NAMALWA (cell line): ENCODE measurements around the gene DOCK9.
"Not testable (repeated sequence)": the region's sequence is repeated elsewhere in the genome, so short reads cannot be mapped to it uniquely, and the experiment has no call there.

Experiments used
- DNase-seq: peaks from one replicate; pipeline ENCODE4 v3.0.0-alpha.2; 2015; ENCODE audit warnings: low spot score

The DOCK9 gene

DNA sequence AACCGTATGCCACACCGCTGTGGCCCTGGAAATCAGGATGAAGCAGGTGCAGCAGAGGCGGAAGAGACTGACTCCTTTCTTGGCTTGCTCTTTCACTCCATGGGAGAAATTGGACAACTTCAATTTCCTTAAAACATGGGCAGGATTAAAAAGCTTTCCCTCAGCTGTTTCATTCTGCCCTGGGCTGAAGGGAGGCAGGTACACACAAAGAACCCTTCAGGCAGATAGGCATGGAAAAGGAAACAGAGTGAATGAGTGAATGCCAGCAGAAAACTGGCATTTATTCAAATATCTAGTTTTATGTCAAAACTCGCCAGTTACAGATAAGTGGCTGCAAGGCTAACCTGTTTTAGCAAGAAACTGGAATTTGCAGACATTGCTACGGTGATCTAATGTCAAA lies 154.4 kb downstream of the DOCK9 start:
- no peak for DNase-seq

DNA sequence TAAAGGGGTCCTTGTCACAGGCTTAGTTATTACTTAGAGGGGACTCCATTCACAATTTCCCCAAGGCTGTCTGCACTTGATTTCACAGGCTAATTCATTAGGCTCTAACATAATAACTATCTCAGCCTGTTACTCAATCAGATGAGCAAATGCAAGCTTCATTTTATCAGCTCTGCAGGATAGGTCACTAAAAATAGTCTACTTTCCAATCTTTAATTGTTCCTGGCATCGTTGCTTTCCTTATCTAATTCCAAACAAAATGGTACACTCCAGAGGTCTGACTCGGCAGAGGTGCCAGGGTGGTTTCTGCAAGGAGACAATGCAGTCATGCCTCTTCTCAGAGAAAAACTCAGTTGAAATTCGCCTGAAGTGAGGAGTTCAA lies 155.6 kb downstream of the DOCK9 start:
- DNase-seq: no peak

DNA sequence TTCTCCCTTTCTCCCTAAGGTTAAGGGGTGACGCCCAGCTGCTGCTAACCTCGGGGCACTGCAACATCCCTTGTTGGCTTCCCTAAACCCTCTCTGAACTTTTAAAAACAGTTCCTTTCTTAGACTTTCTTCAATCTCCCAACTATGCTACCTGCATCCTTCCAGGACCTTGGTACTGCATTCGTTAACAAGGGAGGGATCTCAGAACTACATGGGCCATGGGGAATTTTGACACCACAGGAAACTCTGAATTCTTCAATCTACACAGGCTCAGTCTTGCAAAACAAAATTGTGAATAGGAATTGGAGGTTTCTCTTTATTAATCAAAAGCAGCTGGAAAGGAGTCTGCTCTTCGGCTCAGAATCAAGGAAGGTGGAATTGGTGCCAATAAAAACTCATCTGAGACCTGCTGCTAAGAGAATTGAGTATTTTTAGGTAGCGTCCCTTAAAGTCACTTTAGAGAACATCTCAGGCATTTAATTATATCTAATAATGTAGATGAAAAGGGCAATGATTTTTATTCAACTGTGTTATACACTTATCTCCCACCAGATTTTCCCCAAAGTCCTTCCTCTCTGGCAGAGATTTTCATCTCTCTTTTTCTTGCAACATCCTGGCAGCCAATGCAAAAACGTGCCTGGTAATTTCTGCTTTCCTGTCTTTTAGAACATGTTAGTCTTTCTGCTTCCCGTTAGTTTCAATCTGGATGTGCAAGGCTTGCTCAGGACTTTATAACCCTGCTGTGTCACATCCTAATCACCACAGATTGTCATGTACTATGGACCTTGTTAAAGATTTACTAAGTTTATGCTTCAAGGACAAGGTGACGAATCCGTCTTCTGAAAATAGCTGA lies 156.3 kb downstream of the DOCK9 start:
- no peak for DNase-seq

DNA sequence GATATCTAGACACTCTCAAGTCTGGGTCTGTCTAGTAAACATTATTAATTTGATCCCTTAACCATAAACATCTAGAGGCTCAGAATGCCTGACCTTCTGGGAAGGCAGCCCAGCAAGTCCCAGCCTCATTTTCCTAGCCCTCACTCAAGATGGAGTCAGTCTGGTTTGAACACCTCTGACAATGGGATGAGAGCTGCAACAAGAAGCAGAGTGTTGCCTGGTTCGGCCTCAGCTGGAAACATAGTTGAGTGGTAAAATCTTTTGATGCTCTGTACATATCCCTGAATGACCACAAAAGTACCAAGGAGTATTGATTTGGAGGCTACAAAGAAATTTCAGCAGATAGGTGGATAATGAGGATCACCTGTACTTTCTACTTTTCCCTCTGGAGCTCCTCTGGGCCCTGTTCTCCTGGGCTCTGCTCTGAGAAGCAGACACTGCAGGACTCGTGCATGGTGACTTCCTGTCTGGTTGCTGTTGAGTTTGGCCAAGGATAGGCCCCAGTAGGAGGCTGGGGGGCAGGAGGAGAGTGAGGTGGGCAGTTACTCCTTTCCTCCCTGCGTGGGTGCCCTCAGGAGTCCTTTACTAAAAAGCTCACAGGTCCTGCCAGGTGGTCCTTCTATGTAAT lies 157.0 kb downstream of the DOCK9 start:
- no peak for DNase-seq

DNA sequence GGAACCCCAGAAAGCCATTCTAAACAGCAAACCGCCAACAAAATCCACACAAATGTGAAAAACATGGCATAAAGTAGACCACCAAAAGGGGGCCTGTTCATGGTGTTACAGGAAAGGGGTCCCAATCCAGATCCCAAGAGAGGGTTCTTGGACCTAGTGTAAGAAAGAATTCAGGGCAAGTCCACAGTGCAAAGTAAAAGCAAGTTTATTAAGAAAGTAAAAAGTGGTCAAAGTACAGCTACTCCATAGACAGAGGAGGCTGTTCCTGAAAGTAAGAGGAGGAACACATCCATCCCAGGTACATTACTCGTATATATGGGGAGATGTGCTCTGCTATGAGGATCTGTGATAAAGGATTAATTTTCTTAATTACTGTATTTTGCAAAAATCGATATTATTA lies 157.6 kb downstream of the DOCK9 start:
- DNase-seq: no peak

DNA sequence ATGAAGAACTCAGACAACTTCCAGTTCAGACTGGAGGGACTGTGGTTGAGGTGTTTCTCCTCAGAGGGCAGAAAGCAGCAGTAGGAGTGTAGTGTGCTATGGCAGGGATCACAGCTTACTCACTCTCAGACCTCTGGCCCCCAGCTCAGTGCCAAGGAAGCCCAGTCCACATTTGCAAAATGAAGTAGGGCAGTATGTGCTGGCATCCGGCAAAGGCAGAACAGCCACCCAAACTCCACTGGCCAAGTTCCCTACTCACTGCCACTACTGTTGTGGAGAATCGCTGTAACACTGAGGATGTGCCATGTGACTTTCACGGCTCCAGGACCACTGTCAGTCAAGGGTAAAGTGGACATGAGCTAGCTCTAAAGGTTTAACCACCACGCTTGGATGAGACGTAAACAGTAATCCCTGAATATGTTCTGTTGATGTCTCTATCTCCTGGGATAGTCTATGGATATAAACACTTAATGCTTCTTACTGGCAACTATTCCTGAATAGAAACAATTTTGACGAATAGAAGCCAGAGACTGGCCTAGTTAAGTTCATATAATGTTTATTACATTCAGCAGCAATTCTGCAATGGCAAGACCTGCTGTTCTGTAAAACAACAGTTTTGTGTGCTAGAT lies 158.4 kb downstream of the DOCK9 start:
- DNase-seq: no peak

DNA sequence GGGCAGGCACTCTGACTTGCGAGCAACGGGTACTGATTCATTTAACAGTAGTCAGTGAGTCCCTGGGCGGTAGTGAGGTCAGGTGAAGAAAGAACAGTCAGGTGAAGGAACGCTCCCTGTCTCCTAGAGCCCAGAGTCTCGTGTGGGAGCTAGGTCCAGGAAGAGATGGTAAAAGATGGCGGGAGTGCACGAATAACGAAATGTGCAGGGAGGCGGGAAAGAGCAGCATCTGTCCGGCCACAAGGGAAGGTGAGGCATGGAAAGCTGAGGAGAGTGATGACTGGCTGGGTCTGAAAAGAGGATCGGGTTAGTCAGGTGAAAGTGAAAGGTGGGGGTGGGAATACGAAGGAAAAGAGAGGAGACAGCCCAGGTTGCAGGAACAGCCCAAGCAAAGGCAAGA lies 161.5 kb downstream of the DOCK9 start:
- DNase-seq: no peak

DNA sequence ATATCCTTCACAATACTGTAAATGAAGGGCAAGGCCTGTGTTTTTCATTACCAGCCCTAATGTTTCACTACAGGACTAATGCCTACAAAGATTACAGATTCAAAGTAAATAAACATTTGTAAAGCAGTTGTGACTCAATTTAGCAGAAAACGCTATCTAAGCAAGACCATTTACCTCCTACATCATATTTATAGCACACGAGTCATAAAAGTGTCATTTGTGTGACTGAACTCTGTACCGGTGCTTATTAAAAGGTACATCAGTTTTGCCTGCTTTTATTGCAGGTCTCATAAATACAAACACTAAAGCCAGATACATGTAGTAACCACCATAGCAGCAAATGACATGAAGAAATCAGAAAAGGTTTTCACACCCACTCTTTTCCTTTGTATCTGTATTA lies 163.9 kb downstream of the DOCK9 start:
- no peak for DNase-seq

DNA sequence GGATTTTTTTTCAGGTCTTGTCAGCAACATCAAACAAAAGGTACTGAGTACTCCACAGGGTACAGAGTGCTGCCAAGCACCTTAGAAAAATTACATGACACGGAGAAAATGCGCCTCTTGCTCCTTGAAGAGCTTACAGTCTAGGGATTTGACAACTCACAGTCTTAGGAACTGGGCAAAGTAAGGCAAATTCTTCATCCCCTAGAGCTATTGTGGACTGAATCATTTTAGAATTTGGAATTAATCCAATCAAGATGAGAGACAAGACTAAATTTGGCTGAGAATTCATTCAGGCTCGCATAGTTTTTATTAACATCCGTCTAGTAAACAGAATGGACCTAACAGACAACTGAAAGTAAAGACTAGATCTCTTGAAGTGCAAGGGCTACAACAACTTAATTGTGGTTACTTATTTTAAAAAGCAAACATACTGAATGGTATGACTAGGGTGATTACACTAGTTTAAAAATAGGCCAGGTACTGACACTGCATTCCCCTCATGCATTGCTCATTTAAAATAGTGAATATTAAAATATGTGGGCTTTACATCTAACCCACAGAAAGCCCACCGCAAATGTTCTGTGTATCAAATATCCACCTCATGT lies 165.6 kb downstream of the DOCK9 start:
- DNase-seq: not testable (repeated sequence)

DNA sequence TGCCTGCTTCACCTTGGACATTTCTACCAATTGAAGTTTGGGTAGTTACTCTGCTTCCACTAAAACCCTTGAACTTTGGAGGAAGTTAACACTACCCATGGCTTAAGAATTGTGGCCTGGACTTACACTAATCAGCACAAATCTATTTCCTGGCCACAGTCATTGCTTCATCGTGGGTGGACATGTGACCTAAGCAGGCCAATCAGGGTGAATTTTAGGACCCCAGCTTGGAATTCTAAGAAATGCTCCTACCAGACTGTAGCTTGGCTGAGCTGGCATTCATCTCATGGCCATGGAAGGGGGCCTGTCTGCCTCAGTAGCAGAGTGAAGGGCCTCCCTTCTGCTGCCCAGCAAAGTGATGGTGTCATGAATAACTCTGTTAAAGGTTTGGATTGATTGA lies 167.1 kb downstream of the DOCK9 start:
- DNase-seq: no peak

DNA sequence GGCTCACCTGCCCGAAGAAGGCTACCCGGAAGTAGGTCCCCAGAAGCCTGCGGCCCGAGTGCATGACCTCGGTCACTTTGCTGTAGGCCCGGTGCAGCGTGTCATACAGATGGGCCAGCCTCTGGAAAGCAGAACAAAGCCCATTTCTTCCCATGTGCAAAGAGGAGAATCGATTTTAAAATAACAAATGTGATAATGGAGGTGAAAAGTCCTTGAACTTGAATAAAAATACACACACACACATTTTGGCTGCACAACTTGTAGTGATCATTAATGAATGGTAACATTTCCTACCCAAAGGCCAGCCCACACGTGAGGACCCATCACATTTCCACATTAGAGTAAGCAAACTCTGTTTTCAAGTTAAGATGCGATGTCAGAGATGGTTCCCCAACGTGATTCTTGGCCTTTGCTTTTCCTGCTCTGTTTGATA lies 168.5 kb downstream of the DOCK9 start:
- no peak for DNase-seq

DNA sequence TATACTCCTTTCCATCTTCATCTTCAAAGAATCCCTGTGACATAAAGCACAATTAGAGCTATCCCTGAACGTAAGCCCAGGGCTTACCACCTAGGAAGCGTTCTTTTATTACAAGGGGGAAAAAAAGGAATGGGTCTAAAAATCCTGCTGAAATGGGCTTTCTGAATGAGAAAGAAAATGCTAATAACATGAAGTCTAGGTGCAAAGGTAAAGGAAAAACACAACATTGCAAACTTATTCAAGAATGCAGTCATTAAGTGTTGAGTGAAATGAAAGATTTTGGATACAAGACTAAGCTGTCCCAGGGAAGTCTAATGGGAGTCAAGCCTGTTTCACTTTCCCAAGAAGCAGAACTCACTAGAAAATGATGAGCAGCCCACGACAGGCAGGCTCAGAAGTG lies 170.1 kb downstream of the DOCK9 start:
- no peak for DNase-seq

DNA sequence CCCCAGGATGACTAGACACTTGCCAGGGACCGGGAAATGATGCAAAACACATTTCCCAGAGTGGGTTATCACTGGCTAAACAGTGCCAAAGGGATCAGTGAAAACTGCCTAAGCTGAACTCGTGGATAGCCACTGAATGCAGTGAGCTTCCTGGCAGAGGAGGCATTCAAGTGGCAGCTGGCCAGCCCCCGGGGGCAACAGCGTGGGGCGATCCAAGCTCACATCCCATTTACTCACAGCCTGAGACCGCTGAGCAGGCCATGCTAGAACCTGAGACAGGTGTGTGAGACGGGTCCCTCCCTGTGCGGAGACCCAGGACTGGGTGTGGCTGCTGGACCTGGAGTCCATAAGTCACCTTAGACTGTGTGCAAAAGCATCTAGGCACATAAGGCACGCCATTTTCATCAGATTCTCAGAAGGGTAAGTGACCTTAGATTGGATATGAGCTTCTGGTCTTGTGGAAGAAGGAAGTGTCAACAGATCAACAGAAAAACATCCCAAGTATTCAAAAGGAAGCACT lies 173.5 kb downstream of the DOCK9 start:
- DNase-seq: no peak

DNA sequence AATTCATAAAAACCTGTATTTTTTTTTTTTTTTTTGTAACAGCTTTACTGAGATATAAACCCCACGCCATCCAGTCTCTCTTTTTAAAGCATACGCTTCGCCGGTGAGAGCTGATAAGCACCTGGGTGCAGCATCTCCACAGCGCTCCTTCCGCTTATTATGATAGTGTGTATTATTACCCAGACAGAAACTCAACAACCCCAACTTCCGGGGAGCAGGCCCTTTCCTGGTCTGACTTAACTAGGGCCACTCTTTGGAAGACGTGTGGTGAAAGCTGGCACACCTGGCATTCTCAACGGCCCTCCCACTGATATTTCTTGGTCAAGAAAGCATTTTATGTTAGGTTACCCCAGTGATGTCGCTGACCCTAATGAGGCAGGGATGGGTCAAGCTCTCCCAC lies 173.9 kb downstream of the DOCK9 start:
- DNase-seq: no peak

DNA sequence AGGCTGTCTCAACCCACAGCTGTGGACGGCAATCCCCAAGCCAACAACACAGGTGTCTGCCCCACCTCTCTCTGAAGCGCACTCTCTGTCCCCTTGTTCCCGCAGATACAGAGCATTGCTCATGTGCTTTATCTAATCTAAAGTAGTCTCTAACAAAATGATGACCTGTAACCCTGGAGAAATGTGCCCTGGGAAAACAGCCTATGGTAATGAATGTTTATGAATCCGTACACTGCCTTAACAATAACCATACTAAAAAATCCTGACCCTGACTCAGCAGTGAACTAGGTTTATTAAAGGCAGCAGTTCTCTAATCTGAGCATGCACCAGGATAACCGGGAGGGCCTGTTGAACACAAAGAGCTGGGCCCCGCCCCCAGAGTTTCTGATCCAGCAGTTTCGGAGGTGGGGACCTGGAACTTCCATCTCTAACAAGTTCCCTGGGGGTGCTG lies 174.7 kb downstream of the DOCK9 start:
- no peak for DNase-seq

DNA sequence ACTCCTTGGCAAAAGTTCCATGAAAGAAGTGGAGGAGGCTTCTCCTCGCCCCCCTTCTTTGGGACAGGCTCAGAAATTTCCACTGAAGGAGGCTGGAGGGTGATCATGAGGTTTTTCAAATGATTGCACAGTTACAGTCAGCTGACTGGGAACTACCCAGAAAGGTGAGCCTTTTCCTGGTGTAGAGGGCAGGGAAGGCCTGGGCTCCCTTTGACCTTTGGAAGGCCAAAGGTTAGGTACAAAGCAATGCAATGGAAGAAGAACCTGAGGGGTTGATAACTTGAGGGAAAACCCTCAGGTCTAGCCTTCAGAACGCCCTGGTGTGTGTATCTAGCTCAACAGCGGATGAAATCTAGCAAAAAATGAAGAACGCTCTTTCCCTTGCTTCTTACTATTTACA lies 175.3 kb downstream of the DOCK9 start:
- no peak for DNase-seq

DNA sequence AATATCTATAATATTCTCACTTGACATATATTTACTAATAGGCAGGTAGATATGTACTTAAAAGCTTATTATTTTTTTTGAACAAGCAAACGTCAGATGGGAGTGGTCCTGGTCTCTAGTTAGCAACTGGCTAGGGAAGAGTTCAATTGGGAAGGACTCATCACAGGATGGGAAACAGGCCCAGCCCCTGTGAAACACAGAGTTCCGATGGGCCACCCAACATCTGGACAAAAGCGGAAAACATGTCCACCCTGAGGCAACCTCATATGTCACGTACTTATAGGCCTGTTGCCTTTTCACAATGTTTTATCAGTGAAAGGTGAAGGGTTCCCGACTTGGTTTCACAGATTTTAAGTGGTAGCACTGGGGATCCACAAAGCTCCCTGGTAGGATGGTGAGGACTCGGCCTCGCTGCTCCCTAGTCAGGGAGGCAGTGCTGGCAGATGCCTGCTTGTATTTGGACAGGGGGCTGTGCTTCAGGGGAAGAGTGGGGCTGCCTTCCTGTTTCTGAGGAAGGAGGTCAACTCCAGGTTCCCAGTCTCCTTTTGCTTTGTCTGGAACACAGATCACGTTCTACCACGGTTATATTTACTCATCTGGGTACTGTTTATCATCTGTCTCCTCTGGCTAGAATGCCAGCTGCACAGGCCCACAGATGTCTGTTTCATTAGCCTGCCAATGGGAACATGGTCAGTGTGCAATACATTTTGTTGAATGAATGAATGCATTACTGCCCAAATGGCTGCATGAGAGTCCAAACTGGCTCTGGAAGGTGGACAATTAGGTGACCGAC lies 176.0 kb downstream of the DOCK9 start:
- DNase-seq: no peak

DNA sequence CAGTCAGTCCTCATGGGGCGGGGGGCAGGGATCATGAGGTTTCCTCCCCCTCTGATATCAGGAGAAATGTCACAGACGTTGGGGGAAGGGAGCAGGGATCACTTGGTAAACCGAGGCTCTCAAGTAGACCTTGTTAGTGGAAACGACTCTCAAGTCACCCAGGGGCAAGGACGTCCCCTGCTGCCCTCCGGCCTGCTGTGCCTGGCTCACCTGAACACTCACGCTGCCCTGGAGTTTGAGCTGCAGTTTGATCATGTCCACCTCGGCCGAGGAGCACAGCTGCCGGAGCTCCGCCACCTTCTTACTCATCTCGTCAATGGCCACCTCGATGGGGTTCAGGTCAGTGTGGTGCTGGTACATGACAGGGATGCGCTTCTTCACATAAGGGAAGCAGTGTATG lies 177.8 kb downstream of the DOCK9 start:
- no peak for DNase-seq

DNA sequence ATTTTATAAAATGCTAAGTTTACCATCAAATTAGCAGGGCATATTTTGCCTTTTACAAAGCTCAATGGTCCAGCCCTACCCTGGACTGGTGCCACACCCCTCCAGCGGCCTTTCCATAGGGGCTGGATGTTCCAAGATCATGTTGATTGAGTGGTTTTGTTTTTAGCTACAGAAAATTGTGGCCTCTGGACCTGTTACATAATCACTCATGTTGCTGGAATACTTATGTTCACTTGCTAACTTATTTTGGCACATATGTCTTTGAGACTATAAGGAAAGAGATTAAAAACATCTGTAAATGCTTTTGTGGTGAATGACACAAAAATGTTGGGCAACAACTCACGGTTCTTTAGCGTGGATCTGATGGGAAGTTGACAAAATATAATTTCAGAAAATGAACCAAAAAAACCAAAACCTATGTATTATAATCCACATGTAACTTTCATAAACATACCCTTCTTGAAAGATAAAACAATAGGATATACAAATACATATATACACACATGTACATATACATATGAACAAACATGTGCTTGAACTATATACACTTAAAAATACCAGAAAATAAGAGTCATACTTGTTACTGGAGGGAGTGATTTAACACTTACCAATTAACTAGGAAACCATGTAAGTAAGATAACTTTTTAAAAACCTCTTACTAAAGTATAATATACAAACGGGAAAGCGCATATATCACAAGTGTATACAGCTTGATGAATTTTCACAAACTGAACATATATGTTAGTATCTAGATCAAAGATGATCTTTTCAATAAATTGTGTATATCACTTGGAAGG lies 178.8 kb downstream of the DOCK9 start:
- DNase-seq: no peak

DNA sequence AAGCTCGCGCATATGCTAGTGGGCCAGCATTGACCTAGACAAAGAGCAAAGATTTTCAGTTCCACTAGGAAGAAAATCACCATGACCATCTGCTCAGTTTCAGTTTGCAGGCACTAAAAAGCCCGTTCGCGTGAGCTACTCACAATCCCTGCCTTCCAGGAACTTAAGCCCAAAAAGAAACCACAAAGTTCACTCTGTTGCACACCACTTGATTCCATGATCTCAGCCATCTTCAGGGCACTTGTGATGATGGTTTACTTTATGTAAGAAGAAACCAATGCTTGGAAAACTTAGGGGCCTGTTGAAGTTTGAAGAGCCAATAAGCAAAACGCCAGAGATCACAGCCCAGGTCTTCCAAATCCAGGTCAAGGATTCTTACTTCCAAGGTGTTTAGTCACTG lies 180.4 kb downstream of the DOCK9 start:
- no peak for DNase-seq

DNA sequence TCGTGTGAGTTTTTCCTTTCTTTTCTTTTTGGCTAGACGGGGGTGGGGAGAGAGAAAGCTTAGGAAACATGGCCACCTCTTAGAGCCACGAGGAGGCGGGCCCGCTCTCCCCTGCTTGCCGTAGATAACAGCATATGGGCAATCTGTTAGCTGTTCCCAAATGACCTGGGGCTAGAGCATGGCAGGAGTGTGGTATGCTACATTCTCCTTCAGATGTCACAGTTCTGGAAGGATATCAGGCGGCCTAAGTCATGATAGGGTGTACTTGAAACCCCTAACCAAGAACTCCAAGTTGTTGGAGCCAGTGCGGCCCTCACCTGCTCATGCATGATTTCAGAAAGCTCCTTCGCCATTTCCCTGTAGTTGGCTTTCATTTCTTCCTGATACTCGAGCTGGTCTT lies 181.1 kb downstream of the DOCK9 start:
- no peak for DNase-seq
